OCI-LY1 (cell line): ENCODE measurements around the gene HMCES.

Experiments
- H2AFZ ChIP-seq: fragments of 200-600 bp; sonication (generic), shearing (Covaris generic); 2 replicates; pipeline ENCODE4 v1.6.0; 2014; ENCODE audit warnings: antibody characterized with exemption, mild to moderate bottlenecking, low read length
- H3F3A ChIP-seq: fragments of 200-600 bp; sonication (generic), shearing (Covaris generic); 2 replicates; pipeline ENCODE4 v1.6.0; 2014; ENCODE audit warnings: mild to moderate bottlenecking, antibody characterized with exemption, low read length, moderate library complexity; ENCODE audit not compliant: insufficient read depth
- H3K27ac ChIP-seq: fragments of 200-600 bp; sonication (generic); 2 replicates; pipeline ENCODE4 v1.5.1; 2014; ENCODE audit warnings: low read length, mixed run types, mild to moderate bottlenecking, low read depth; ENCODE audit not compliant: poor library complexity, severe bottlenecking
- H3K27me3 ChIP-seq: fragments of 200-600 bp; sonication (generic); 2 replicates; pipeline ENCODE4 v1.6.0; 2014; ENCODE audit warnings: antibody characterized with exemption, mild to moderate bottlenecking, low read length, moderate library complexity; ENCODE audit not compliant: insufficient read depth
- H3K36me3 ChIP-seq: fragments of 200-600 bp; sonication (generic); 2 replicates; pipeline ENCODE4 v1.6.1; 2014; ENCODE audit warnings: mild to moderate bottlenecking, antibody characterized with exemption, low read length, moderate library complexity, mixed read lengths; ENCODE audit not compliant: insufficient read depth
- H3K4me1 ChIP-seq: fragments of 200-600 bp; sonication (generic); 2 replicates; pipeline ENCODE4 v1.5.1; 2014; ENCODE audit warnings: mild to moderate bottlenecking, low read length, moderate library complexity; ENCODE audit not compliant: insufficient read depth, severe bottlenecking
- H3K4me2 ChIP-seq: fragments of 200-600 bp; sonication (generic), shearing (Covaris generic); 2 replicates; pipeline ENCODE4 v1.6.1; 2014; ENCODE audit warnings: low read length
- H3K4me3 ChIP-seq: fragments of 200-600 bp; sonication (generic); 2 replicates; pipeline ENCODE4 v1.5.1; 2014; ENCODE audit warnings: low read length, low read depth, mild to moderate bottlenecking, mixed read lengths; ENCODE audit not compliant: poor library complexity, severe bottlenecking
- H3K79me2 ChIP-seq: fragments of 200-600 bp; shearing (Covaris generic); 2 replicates; pipeline ENCODE4 v1.6.1; 2016; ENCODE audit warnings: mixed run types, low read length, mixed read lengths; ENCODE audit not compliant: insufficient read depth
- H3K9ac ChIP-seq: fragments of 200-600 bp; sonication (generic), shearing (Covaris generic); 2 replicates; pipeline ENCODE4 v1.6.1; 2014; ENCODE audit warnings: mild to moderate bottlenecking, low read length, mixed read lengths
- H3K9me2 ChIP-seq: fragments of 200-600 bp; sonication (generic), shearing (Covaris generic); 2 replicates; pipeline ENCODE4 v1.6.1; 2014; ENCODE audit warnings: low read depth, mild to moderate bottlenecking, low read length, mixed read lengths
- H3K9me3 ChIP-seq: fragments of 200-600 bp; shearing (Covaris generic); 2 replicates; pipeline ENCODE4 v1.6.1; 2014; ENCODE audit warnings: low read length, mixed read lengths
- H4K20me1 ChIP-seq: fragments of 200-600 bp; sonication (generic), shearing (Covaris generic); 2 replicates; pipeline ENCODE4 v1.6.0; 2016; ENCODE audit warnings: mild to moderate bottlenecking, low read length; ENCODE audit not compliant: insufficient read depth
- CTCF ChIP-seq: fragments of 200-600 bp; sonication (generic), shearing (Covaris generic); IDR thresholded peaks from 2 replicates; pipeline ENCODE4 v1.5.1; 2017; ENCODE audit warnings: mild to moderate bottlenecking, antibody characterized with exemption, low read length, moderate library complexity, mixed read lengths
- EZH2 ChIP-seq: fragments of 200-600 bp; sonication (generic), shearing (Covaris generic); IDR thresholded peaks from 2 replicates; pipeline ENCODE4 v1.8.0; 2017; ENCODE audit warnings: borderline replicate concordance, mixed run types, mild to moderate bottlenecking, antibody characterized with exemption, low read length, moderate library complexity, mixed read lengths

Gene HMCES

GRCh38 chr3:129315223-129315997, 36.7 kb downstream of the HMCES start:
- Histone ChIP-seq H4K20me1 (no peaks in the 10 kb centered on the region), H3K4me2 (peak overlapping the region; percentile 64), H3K4me3 (peak overlapping the region; percentile 91), H2AFZ (no peak overlapping the region), H3K9me2 (no peaks in the 10 kb centered on the region), H3K9ac (peak overlapping the region; percentile 95), H3K9me3 (no peaks in the 10 kb centered on the region), H3K36me3 (peaks cover 5% of the 10 kb centered on the region; the same call in 1 of the 2 replicates), H3K27ac (peak overlapping the region; percentile 89), H3K79me2 (no peaks in the 10 kb centered on the region), H3K27me3 (no peaks in the 10 kb centered on the region), H3F3A (0 out of 2 replicates have a peak, but pooled peaks cover 7% of the 10 kb centered on the region), H3K4me1 (peaks cover 26% of the 10 kb centered on the region)
- no peak for TF ChIP-seq CTCF

GRCh38 chr3:129315998-129316247, 37.3 kb downstream of the HMCES start:
- peak overlapping the region; percentile 64 for H3K4me2 ChIP-seq

GRCh38 chr3:129316248-129317013, 37.8 kb downstream of the HMCES start:
- H3K27me3 ChIP-seq, result no peaks in the 10 kb centered on the region
- no peaks in the 10 kb centered on the region for H4K20me1 ChIP-seq
- H3K9ac ChIP-seq, result peak overlapping the region; percentile 95
- H3K9me2 ChIP-seq, result no peaks in the 10 kb centered on the region
- H2AFZ ChIP-seq, result no peak overlapping the region; the same call in 1 of the 2 replicates
- 0 out of 2 replicates have a peak, but pooled peaks cover 7% of the 10 kb centered on the region for H3F3A ChIP-seq
- peak overlapping the region; percentile 64 for H3K4me2 ChIP-seq
- peaks cover 26% of the 10 kb centered on the region for H3K4me1 ChIP-seq
- H3K27ac ChIP-seq, result peak overlapping the region; percentile 89
- no peak for TF ChIP-seq EZH2
- TF ChIP-seq CTCF, result peak; percentile 99
- H3K9me3 ChIP-seq, result no peaks in the 10 kb centered on the region
- peak overlapping the region; percentile 91 for H3K4me3 ChIP-seq
- no peaks in the 10 kb centered on the region for H3K79me2 ChIP-seq
- H3K36me3 ChIP-seq, result peaks cover 15% of the 10 kb centered on the region; the same call in 1 of the 2 replicates

More at GRCh38 chr3:129315998-129316247, 37.3 kb downstream of the HMCES start:
- peaks cover 11% of the 10 kb centered on the region; the same call in 1 of the 2 replicates for H3K36me3 ChIP-seq
- peak overlapping the region; percentile 91 for H3K4me3 ChIP-seq
- peak overlapping the region; percentile 89 for H3K27ac ChIP-seq
- H3F3A ChIP-seq, result 0 out of 2 replicates have a peak, but pooled peaks cover 7% of the 10 kb centered on the region
- no peaks in the 10 kb centered on the region for H3K9me3 ChIP-seq
- peaks cover 26% of the 10 kb centered on the region for H3K4me1 ChIP-seq
- no peak for TF ChIP-seq CTCF
- no peak for TF ChIP-seq EZH2
- H3K9ac ChIP-seq, result peak overlapping the region; percentile 95
- H3K9me2 ChIP-seq, result no peaks in the 10 kb centered on the region
- no peaks in the 10 kb centered on the region for H4K20me1 ChIP-seq
- no peak overlapping the region for H2AFZ ChIP-seq
- H3K79me2 ChIP-seq, result no peaks in the 10 kb centered on the region
- H3K27me3 ChIP-seq, result no peaks in the 10 kb centered on the region
